NCI-H2196 (cell line): ENCODE measurements around the gene CLSTN1.
A peak's percentile ranks its signal among the peaks of the same experiment; 100 is the strongest.
"Not testable (repeated sequence)": the region's sequence is repeated elsewhere in the genome, so short reads cannot be mapped to it uniquely, and the experiment has no call there.

Experiments used
- DNase-seq: peaks from one replicate; lab custom pipeline; 2025; ENCODE audit not compliant: unreplicated experiment; lab: John Stamatoyannopoulos, UW

Gene CLSTN1

DNA sequence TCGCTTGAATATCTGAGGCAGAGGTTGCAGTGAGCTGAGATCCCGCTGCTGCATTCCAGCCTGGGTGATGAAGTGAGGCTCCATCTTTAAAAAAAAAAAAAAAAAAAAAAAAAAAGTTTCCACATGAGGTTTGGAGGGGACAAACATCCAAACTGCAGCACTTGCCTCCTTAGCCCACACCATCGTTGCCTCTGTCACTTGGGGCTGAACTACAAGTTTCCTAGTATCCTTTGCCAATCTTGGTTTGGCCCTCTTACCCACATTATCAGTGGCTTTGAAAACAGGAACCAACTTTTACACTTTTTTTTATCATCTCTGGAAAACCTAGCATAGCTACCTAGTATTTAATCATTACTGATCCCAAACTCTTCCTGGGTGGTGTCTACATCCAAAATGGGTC lies 59.2 kb downstream of the CLSTN1 start:
- DNase-seq = no peak

DNA sequence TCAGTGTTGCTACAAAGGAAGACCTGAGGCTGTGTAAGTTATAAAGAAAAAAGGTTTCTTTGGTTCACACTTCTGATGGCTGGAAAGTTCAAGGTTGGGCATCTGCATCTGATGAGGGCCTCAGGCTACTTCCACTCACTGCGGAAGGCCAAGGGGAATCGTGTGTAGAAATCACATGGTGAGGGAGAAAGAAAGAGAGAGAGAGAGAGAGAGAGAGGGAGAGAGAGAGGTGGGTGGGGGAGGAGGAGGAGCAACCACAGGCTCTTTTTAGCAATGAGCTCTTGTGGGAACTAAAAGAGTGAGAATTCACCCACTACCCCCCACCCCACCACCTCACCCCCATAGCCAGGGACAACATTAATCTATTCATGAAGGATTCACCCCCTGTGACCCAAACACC lies 59.9 kb downstream of the CLSTN1 start:
- no peak for DNase-seq

DNA sequence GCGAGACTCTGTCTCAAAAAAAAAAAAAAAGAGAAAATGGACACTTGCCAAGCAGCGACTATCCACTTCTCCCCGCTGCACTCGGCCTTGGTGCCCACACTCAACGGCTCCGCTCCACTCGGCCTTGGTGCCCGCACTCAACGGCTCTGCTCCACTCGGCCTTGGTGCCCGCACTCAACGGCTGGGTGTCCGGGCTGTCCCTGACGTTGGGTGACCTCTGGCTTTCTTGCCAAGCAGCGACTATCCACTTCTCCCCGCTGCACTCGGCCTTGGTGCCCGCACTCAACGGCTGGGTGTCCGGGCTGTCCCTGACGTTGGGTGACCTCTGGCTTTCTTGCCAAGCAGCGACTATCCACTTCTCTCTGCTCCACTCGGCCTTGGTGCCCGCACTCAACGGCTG lies 61.3 kb downstream of the CLSTN1 start:
- DNase-seq = not testable (repeated sequence)

DNA sequence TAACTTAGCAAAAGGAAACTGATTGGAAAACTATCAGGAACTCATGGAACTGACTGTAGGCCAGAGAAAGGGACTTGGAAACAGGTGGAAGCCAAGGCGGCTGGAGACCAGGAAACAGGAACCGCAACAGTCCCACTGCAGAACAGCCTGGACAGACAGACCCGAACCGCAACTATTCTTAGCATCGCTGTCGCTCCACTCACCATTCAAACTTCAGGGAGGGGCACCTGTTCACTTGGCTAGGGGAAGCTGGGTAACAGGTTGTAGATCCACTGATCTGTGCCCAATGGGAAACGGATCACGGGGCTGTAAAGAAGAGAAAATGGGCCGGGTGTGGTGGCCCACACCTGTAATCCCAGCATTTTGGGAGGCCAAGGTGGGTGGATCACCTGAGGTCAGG lies 61.9 kb downstream of the CLSTN1 start:
- DNase-seq = no peak

DNA sequence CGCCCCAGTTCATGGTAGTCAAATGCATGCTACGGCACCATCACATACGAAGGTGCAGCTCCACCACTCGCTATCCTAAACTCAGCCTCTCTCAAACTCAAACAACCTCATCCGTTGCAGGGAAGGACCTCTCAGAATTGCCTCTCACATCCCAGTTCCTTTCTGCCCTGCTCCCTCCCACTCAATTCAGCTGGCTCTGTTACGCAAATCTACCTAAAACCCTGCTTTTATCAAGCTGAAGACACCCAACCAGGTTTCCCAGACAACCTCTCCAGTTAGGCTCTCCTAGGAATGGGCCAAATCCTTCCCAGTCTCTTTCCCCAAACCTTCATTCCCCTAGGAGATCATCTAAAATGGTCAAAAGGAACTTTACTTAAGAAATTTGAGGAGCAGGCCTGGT lies 62.9 kb downstream of the CLSTN1 start:
- DNase-seq = no peak

DNA sequence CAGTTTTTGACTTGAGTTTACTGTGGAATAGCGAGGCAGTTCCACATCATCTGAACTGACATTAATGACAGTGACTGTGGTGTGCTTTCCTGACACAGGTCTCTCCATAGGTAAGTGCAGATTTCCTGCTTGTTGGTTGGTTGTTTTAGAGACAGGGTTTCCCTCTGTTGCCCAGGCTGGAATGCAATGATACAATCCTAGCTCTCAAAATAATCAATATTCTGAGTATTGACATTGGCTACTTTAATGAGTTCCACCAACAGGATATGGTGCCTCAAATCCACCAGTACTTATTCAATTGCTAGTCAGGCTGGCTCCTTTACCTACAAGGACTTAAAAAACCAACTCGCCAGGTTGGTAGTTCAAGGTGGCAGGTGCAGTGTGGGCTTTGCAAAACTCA lies 63.8 kb downstream of the CLSTN1 start:
- no peak for DNase-seq

DNA sequence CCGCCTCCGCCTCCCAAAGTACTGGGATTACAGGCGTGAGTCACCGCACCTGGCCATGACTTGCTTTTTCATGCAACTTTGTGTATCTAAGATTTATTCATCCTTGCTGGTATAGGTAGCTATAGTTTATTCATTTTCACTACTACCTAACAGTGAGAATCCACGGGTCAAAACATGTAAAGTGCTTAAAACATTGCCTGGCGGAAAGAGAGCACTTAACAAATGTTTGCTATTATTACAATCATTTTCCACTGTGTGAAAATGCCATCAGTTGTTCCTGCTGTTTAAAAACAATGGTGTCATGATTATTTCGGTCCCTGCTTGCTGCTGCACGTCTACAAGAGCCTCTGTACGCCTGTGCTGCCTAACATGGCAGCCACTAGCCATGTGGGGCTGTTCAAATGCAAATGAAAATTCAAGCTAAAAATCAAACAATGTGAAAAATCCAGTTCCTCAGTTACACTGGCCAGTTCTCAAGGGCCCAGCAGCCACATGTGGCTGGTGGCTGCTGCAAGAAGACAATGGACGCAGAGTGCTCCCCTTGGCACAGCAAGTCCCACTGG lies 65.1 kb downstream of the CLSTN1 start:
- DNase-seq = no peak

DNA sequence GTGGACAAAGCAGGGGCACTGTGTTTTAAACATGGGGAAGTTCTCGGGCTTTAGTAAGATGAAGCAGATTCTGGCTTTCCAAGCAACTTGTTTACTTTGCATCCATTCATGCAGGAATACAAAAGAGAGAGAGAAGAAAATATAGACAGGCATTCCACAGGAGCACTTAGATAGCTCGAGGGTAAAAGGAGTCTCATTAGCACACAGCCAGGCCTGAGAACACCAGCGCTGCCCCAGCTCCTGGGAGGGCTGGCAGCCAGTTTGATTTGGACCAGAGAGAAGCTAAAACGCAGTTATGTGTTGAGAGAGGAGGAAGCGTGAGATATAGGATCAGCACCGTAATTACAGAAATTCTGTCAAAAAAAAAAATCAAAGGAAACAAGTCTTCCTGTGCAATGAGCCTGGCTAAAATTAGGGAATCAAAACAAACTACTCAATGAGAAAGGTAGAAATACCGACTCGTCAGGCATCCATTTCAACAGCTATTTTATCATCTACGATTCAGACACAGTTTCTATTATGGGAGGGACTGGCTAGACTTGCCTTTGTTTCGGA lies 68.2 kb downstream of the CLSTN1 start:
- DNase-seq = no peak

DNA sequence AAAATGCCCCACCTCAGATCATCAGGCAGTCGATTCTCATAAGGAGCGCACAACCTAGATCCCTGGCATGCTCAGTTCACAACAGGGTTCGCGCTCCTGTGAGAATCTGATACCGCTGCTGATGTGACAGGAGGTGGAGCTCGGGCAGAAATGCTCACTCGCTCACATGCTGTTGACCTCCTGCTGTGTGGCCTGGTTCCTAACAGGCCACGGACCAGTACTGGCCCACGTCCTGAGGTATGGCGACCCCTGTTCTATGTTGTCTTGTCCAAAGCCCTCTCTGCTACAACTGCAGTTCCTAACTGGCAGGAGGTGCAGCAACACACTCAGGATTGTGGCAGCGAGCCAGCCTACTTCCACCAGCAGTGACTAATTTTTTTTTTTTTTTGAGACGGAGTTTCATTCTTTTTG lies 70.6 kb downstream of the CLSTN1 start:
- DNase-seq = peak; percentile 31

DNA sequence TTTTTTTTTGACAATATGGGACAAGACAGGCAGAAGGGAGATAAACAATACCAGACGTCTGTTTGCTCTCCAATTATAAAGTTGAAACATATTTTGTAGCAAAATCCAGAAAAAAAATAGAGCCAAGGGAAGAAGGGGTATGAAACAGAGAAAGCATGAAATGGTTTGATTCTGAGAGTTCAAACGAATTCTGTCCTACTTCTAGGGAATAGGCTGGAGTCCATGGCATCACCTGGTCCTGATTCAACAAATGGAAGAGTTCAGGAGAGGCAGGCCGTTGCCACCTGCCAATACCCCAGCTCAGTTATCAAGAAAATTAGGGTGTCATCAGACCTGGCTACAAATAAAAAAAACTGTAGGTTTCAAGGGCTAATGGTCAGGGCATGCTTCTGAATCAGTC lies 71.8 kb downstream of the CLSTN1 start:
- no peak for DNase-seq

DNA sequence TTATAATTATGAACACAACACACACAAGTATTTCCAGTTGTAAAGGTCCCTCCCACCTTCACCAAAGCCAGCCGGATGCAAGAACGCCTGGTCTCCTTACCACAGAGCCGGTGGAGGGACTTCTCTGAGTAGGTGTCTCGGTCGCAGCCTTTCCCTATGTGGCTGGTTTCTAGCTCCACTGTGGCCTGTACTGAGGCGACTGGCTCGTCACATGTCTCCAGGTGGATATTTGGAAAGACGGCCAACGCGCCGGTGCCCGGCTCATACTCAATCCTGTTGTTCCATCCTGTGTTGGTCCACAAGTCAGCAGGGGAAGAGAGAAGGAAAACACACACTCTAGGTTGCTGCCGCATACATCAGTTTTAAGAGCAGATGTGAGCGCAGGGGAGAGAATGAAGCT lies 74.4 kb downstream of the CLSTN1 start:
- no peak for DNase-seq

DNA sequence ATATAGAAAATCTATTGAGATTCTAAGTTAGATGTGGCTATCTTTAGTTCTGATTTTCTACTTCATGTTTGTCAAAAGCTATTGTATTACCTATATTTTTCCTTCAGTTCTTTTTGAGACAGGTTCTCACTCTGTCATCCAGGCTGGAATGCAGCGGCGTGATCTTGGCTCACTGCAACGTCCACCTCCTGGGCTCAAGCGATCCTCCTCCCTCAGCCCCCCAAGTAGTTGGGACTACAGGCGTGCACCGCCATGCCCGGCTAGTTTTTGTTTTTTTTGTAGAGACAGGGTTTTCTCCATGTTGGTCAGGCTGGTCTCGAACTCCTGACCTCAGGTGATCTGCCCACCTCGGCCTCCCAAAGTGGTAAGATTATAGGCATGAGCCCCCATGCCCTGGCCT lies 75.4 kb downstream of the CLSTN1 start:
- DNase-seq = not testable (repeated sequence)

DNA sequence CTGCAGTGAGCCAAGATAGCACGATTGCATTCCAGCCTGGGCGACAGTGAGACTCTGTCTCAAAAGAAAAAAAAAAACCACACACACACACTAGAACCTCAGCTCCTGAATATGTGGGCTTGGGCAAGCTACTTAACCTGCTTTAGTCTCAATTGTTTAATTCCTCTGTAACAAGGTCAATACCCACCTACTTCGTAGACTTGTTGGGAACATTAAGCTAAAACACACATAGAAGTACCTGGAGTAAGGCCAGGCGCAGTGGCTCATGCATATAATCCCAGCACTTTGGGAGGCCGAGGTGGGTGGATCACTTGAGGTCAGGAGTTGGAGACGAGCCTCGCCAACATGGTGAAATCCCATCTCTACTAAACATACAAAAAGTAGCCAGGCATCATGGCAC lies 77.1 kb downstream of the CLSTN1 start:
- peak; percentile 29 for DNase-seq

DNA sequence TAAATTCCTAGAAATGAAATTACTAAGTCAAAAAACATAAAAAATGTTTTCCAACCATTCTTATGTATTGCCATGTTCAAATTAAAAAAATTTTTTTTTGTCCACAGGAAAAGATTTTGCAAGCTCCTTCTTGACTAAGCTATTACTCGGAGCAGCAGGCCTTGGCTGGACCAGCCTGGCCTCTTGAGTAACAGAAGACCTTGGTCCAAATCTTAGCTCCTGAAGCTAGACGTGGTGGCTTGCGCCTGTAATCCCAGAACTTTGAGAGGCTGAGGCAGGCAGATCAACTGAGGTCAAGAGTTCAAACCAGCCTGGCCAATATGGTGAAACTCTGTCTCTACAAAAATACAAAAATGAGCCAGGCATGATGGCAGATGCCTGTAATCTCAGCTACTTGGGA lies 77.6 kb downstream of the CLSTN1 start:
- no peak for DNase-seq

DNA sequence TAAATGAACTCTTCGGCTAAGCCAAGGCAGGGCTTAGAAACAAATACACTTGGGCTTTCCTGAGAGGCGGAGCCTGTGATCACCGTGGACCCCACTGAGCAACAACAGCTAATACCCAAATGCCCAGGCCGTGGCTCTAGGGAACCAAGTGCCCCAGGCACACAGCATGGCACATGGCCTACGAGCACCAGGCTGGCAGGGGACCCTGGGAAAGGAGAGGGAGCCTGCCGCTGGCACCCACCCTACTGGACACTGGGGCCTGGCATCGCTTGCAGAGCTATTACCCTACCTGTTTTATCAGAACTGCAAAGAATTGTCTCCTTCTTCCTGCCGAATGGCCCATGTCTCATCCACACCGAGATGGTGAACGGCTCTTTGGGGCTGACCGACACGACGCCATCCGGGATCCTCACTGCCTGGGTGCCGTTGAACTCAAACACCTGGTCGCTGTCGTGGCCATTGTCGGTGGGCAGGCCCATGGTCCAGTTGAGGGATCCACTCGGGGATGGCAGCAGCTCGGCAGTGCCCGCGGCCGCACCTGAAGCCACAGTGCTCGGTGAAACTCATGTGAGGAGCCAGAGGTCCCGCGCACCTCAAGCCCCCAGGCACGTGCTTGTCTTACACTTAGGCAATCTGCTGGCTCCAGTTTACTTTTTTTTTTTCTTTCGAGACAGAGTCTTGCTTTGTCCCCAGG lies 79.5 kb downstream of the CLSTN1 start:
- no peak for DNase-seq

DNA sequence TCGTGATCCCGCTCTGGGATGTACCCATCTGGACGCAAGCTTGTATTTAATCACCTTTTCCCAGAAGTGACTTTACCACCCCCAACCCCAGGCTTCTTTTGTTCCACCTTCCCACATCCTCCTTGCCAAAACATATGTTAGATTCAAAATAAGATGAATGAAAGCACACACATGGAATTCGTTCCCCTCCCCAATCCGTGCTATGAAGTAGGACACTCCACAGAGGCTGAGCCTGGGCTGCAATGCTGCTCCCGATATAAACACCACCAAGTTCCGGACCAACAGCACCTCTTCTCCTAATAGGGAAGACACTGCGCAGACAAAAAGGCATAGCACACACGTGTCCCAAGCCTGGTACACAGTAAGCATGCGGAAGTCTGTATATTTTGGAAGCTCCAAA lies 86.1 kb downstream of the CLSTN1 start:
- no peak for DNase-seq

DNA sequence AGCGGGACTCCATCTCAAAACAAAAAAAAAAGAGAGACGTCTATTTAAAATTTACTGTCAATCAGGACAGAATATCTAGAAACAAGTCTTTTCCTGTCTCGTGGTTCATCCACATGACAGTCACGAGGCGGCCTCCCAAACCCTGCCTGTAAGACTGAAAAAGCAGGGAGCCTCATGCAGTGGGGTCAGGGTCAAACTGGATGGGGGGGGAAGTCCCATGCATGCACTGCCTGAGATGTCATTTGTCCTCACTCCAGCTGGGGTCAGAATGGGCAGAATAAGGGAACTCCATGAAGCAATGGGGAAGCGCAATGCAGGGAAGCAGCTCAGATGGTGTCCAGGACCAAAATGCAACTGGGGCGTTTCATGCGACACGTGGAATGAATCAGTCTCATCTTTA lies 86.7 kb downstream of the CLSTN1 start:
- no peak for DNase-seq

DNA sequence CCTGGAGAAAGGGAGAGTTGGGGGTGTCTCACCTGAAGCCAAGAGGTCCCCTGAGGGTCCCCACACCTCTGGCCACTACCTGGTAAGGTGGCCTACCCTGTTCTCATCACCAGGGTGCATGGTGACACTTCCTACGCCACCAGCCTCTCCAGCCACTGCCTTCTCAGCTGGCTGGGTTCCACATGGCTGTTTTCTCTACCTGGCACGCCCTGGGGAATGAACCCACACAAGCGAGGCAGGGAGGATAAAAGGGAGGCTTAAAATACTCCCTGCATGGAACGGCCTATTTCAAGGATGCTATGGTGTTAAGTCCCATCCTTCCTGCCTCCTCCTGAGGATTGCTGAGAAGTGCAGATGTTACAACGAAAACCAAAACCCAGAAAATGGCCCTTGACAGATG lies 87.5 kb downstream of the CLSTN1 start:
- no peak for DNase-seq

DNA sequence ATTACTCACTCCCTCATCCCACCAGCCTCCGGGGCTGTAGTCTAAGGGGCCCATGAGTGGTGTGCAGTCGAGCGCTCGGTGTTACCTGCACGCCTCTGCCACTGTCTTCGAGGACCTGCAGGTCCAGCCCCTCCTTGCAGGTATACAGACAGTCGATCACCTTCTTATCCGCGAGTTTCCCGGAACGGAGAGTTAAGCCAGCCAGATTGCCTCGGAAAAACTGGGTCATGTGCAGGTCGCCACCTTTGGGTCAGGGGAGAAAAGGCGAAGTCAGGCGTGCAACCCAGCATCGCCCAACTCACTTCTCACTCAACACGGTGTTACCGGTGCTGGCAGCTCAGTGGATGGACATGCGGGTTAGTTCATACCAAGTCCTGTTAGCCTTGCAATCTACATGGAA lies 88.0 kb downstream of the CLSTN1 start:
- DNase-seq = no peak

DNA sequence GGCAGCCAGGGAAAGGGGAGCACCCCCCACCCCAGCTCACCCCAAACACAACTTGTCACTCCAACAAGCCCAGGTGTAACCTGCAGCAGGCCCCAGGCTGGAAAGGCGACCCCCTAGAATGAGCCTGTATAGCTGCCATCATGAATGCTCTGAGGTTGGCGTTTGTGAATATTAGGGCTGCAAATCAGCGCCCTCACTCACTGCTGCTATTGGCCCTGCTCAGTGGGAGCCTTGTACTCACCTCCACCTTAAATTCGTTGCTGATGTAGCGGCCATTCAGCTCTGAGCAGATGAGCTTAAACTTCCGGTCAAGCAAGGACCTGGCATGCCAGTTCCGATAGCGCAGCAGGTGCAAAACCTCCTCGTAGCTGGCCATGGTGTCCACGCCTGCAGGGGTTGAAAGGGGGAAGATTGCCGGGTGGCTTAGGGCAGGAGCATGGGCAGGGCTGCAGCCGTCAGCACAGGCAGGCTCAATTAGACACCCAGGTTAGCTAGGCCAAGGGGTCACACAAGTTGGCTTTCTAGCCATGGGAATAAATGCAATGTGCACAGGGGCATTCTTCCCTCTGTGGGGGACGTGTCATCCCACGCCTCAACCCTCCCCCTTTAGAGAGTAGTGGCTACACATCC lies 90.5 kb downstream of the CLSTN1 start:
- DNase-seq = no peak

DNA sequence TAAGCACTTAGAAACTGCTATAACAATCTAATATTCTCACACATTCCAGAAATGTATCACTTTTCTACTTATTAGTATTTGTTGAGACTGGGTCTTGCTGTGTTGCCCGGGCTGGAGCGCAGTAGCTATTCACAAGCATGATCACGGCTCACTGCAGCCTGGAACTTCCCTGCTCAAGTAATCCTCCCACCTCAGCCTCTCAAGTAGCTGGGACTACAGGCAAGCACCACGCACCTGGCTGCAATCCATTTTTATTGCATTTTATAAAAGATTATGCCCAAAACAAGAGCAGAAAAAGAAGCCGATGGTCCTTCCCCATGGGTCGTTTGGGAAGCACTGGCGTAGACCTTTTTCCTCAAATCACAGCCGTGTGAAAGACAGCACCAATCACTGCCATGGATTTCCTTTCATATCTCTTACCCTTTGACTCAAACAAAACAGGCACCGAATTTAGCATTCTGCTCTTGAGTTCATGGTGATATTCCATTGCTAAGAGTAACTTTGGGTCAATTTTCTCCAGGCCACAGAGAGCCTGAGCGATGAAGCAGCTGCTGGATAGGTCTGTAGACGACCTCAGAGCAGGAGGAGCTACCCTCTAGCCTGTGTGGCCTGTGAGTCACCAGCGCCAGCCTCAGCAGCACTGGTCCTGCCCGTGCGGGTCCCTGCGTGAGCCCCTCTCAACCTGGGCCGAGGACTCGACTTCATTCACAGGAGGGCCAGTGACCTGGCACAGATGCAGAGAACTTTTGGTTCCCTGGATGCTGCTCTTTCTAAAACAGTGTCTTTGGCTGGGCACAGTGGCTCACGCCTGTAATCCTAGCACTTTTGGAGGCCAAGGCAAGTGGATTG lies 91.4 kb downstream of the CLSTN1 start:
- no peak for DNase-seq

DNA sequence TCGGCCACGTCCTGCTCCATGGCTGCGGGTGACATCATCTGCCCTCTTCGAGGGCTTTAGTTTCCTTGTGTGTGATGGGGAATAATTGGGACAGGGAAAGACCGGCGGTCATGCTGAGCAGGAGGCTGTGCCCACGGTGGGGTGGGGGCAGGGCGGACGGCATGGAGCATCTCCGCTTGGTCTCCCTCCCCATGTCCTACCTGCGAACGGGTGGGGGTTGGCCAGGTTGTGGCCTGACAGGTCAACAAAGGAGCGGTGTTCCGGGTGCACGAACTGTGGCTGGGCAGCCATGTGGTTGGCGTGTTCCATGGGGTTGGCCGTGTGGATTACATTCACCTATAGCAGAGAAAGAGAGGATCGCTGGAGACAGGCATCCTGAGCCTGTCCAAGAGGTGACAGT lies 92.2 kb downstream of the CLSTN1 start:
- no peak for DNase-seq
